Measurements from ENCODE around the gene NATD1.

The NATD1 gene

DNA sequence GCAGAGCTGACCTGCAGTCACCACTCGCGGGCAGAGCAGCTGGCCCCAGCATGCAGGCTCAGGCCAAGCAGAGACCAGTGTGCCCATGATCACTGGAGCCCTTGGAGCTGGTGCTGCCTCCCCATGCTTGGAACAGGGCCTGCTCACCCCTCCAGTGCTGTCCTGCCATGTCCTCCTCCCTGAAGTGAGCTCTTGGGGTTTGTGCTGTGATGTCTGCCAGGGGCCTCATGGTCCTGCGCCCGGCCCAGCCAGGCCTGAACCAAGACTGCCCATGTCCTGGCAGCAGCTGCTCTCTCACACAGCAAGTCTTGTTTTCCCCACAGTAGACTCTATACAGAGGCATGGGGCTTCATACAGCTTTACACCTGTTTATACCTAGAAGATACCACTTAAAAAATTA, 63.8 kb downstream of the NATD1 start:
- DNase-seq: no peak

Measured in activated gamma-delta T cell (primary cell).